ENCODE data around the gene NPIPA5. TPM values are rescaled to one million over a fixed set of nuclear protein-coding genes. Genes with fewer than 3 reads are reported as not detected.
"Not testable (repeated sequence)": the region's sequence is repeated elsewhere in the genome, so short reads cannot be mapped to it uniquely, and the experiment has no call there.

NPIPA5 gene
- total RNA-seq, 1 donor from 2014 or later: 12.3 TPM

GRCh38 chr16:15403392-15403995 lies 25.4 kb upstream of the NPIPA5 start:
- intact Hi-C loops (cut with DNase I): no loop called here
- peak in 1 of 2 donors; percentile 67 for ATAC-seq
- H3K27ac ChIP-seq: no peak overlapping the region

GRCh38 chr16:15401972-15402371 lies 23.9 kb upstream of the NPIPA5 start:
- Histone ChIP-seq H3K27ac (no peak overlapping the region), H3K36me3 (no peaks in the 10 kb centered on the region), H3K4me3 (no peak overlapping the region), H3K4me1 (no peaks in the 10 kb centered on the region), H3K9me3 (no peaks in the 10 kb centered on the region), H3K27me3 (ENCODE audit: low read depth) (no peaks in the 10 kb centered on the region)
- DNase-seq: no peak
- TF ChIP-seq CTCF (IDR thresholded peaks at IDR 0.05): no peak
- no peak for ATAC-seq
- intact Hi-C loops (cut with DNase I): no loop called here

More at GRCh38 chr16:15403392-15403995, 25.4 kb upstream of the NPIPA5 start:
- no peak for TF ChIP-seq CTCF (IDR thresholded peaks at IDR 0.05)
- H3K4me1 ChIP-seq: no peaks in the 10 kb centered on the region
- H3K27me3 ChIP-seq (ENCODE audit: low read depth): no peaks in the 10 kb centered on the region
- no peak overlapping the region for H3K4me3 ChIP-seq
- H3K36me3 ChIP-seq: no peaks in the 10 kb centered on the region
- no peak for DNase-seq
- H3K9me3 ChIP-seq: no peaks in the 10 kb centered on the region

GRCh38 chr16:15400314-15400713 lies 22.2 kb upstream of the NPIPA5 start:
- H3K4me1 ChIP-seq; H3K36me3 ChIP-seq; H3K9me3 ChIP-seq; H3K27me3 ChIP-seq (ENCODE audit: low read depth); intact Hi-C loops (cut with DNase I); H3K4me3 ChIP-seq; DNase-seq; H3K27ac ChIP-seq; ATAC-seq: not testable (repeated sequence)

- intact Hi-C loops (cut with DNase I): no loop called here
- Histone ChIP-seq H3K27ac (no peak overlapping the region), H3K4me1 (no peaks in the 10 kb centered on the region), H3K9me3 (no peaks in the 10 kb centered on the region), H3K4me3 (no peak overlapping the region), H3K36me3 (no peaks in the 10 kb centered on the region), H3K27me3 (ENCODE audit: low read depth) (peaks cover 10% of the 10 kb centered on the region)
- TF ChIP-seq CTCF (IDR thresholded peaks at IDR 0.05): no peak
- DNase-seq: no peak
- ATAC-seq: no peak
These were observed 21.2 kb upstream of the NPIPA5 start for GRCh38 chr16:15399317-15399716.

- Histone ChIP-seq H3K4me3 (no peak overlapping the region), H3K36me3 (no peaks in the 10 kb centered on the region), H3K4me1 (no peaks in the 10 kb centered on the region), H3K27ac (no peak overlapping the region), H3K27me3 (ENCODE audit: low read depth) (peaks cover 10% of the 10 kb centered on the region), H3K9me3 (no peaks in the 10 kb centered on the region)
- ATAC-seq (no peak), DNase-seq (no peak)
- intact Hi-C loops (cut with DNase I): no loop called here
- TF ChIP-seq CTCF (IDR thresholded peaks at IDR 0.05): no peak
These were observed 20.7 kb upstream of the NPIPA5 start for GRCh38 chr16:15398618-15399316.

- Histone ChIP-seq H3K4me3 (no peak overlapping the region), H3K36me3 (no peaks in the 10 kb centered on the region), H3K27me3 (ENCODE audit: low read depth) (peaks cover 10% of the 10 kb centered on the region), H3K4me1 (no peaks in the 10 kb centered on the region), H3K9me3 (no peaks in the 10 kb centered on the region), H3K27ac (no peak overlapping the region)
- no peak for ATAC-seq
- intact Hi-C loops (cut with DNase I): no loop called here
- no peak for TF ChIP-seq CTCF (IDR thresholded peaks at IDR 0.05)
- no peak for DNase-seq
These were observed 19.0 kb upstream of the NPIPA5 start for GRCh38 chr16:15396948-15397594.

- peak overlapping the region; percentile 55 for H3K4me3 ChIP-seq
- ATAC-seq; H3K36me3 ChIP-seq; intact Hi-C loops (cut with DNase I); H3K9me3 ChIP-seq; DNase-seq; H3K4me1 ChIP-seq; H3K27ac ChIP-seq; H3K27me3 ChIP-seq (ENCODE audit: low read depth): not testable (repeated sequence)
These were observed 18.4 kb upstream of the NPIPA5 start for GRCh38 chr16:15396509-15396829.

GRCh38 chr16:15395631-15396508 lies 17.8 kb upstream of the NPIPA5 start, which contains the start of gene MPV17L:
Gene MPV17L, plus strand, starts transcription at chr16:15395754. Its CDS starts 144 bp downstream, at chr16:15395898.
- H3K27ac ChIP-seq; intact Hi-C loops (cut with DNase I); H3K27me3 ChIP-seq (ENCODE audit: low read depth); H3K9me3 ChIP-seq; H3K4me1 ChIP-seq; H3K36me3 ChIP-seq: not testable (repeated sequence)
- DNase-seq (peak; percentile 59), ATAC-seq (peak; percentile 71 to 80)
- peak within 1 kb of the TSS; percentile 55 for H3K4me3 ChIP-seq
